GM18526 (cell line): ENCODE measurements around the gene PIK3C3.

Experiments used
- POLR2A ChIP-seq: IDR thresholded peaks from 3 replicates; pipeline ENCODE4 v1.6.1; 2011; ENCODE audit not compliant: insufficient read length; ENCODE audit errors: extremely low read depth

Gene PIK3C3

DNA sequence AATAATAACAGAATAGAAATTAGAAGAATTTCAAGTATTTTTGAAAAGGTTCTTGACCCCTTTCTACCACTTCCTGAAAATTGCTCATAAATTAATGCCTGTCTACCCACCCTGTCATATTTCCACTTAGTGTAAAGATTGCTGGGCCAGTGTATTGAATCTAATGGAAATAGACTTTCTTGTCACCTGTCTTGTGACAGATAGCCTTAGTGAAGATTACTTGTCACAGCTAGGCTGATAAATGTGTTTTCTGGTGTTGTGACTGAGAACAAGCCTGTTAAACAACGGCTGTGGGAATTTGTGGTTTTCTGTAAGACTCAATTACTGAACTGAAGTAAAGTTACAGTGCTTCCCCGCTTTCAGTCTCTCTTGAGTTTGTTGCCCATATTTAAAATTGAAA lies 37.0 kb downstream of the PIK3C3 start:
- TF ChIP-seq POLR2A = no peak

DNA sequence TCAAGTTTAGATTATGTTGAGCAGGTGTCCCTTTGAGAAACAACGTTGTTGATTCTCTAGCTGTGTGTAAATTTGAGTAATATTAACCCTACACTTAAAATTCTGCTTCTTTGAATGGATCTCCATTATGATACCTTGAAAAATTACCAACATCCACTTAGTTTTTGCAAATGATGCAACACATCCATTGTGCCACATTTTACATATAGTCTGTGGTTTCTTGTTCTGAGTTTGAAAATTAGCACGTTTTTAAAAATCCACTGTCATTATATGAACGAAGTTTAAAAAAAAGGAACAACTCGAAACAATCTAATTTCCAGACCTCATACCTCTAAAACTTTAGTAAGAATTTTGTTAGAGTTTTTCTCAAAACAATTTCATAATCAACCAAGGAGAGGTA lies 37.7 kb downstream of the PIK3C3 start:
- no peak for TF ChIP-seq POLR2A

GRCh38 chr18:41993151-41993550 lies 38.1 kb downstream of the PIK3C3 start:
- TF ChIP-seq POLR2A = no peak

GRCh38 chr18:41996020-41996419 lies 41.0 kb downstream of the PIK3C3 start:
- no peak for TF ChIP-seq POLR2A

- no peak for TF ChIP-seq POLR2A
Observed at GRCh38 chr18:41999751-42000150, 44.7 kb downstream of the PIK3C3 start.

DNA sequence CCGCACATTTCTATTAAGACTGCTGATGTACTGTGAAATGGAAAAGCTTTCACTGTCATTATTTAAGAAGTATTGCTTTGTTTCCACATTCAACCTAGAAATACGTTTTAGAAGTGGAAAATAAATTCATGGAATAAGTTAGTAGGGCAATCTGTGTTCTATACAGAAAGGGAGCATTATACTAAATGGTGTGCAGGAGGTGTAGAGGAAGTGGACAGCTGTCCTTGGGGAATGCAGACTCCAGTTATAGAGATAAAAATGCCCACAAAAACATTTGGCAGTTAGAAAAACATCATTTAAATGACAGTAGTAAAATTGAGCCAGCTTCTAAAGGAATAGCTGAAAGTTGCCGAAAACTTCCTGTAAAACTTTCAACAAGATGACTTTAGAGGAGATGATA lies 46.8 kb downstream of the PIK3C3 start:
- TF ChIP-seq POLR2A = no peak

DNA sequence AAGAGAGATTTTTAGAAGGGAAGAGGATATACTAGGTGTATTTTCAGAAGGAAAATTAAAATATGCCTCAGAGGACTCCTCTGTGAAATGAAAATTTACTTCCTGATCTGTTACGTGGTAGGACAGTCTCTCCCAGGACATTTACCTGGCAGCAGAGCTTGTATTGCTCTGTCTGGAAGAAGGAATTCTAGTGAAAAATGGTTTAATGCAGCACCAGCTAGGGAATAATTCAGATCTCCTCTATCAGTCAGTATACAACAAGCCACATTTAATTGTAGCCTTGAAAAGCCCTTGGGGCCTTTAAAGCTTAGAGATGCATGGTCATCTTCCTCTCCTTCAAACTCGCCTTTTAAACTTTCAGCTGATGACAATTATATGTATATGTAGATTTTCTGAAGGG lies 49.6 kb downstream of the PIK3C3 start:
- no peak for TF ChIP-seq POLR2A

GRCh38 chr18:42005782-42006181 lies 50.7 kb downstream of the PIK3C3 start:
- no peak for TF ChIP-seq POLR2A

DNA sequence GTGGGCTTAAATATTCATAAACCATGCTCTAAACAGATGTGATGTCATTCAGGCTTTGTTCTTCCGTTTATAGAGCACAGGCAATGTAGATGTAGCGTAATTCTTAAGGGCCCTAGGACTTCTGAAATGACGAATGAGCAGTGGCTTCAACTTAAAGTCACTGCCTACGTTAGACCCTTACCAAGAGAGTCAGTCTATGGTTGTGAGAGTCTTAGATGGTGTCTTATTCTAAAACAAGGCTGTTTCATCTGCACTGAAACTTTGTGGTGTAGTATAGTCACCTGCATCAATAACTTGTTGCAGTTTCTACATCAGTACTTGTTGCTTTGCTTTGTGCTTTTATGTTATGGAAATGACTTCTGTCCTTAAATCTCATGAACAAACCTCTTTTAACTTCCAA lies 56.0 kb downstream of the PIK3C3 start:
- TF ChIP-seq POLR2A = no peak

DNA sequence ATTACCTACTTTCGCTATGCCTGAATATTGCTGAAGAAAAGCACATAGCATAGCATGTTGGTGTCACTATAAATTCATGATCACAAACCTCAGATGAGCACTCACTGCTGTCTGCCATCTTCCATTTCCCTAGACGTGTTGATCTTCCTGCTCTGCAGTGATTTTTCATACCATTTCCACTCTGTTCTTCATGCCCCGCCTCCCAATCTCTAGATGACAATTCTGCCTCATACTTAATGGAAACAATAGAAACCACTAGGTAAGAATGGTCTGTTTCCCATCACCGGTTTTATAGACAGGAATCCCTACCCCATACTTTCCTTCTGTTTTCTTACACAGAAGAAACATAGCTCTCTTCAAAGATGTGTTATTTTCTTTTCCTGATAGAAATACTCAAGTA lies 63.8 kb downstream of the PIK3C3 start:
- no peak for TF ChIP-seq POLR2A

DNA sequence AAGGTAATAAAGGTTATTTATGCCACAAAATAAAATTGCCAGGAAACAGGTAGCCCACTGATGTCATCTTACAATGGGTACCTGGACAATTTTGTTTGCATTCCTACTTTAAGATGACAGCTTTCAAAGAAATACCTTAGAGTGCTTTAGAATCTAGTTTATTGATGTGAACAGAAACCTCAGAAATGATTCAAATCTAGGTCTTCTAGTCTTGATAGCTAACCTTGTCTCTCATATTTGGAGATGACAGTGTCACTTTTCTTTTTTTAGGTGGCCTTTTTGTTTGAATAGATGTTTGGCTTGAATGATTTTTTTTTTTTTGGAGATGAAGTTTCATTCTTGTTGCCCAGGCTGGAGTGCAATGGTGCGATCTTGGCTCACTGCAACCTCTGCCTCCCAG lies 69.1 kb downstream of the PIK3C3 start:
- no peak for TF ChIP-seq POLR2A

GRCh38 chr18:42025491-42025890 lies 70.5 kb downstream of the PIK3C3 start:
- TF ChIP-seq POLR2A = no peak

- no peak for TF ChIP-seq POLR2A
Observed at GRCh38 chr18:42025974-42026625, 71.1 kb downstream of the PIK3C3 start.

- no peak for TF ChIP-seq POLR2A
Observed at GRCh38 chr18:42028247-42028832, 73.3 kb downstream of the PIK3C3 start.

DNA sequence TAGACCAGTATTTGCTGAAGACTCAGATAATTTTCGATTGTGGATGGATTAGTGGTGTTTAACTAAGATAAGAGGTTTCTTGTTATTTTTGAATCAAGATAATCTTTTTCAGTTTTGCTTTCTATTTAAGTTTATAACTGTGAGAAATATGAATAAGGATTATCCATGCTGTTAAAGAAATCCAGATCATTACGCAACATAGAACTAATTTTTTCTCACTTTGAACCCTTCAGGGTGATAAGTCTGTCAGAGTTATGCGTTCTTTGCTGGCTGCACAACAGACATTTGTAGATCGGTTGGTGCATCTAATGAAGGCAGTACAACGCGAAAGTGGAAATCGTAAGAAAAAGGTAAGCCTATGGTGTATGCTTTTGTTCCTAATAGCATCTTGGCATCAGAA lies 74.1 kb downstream of the PIK3C3 start:
- no peak for TF ChIP-seq POLR2A

- no peak for TF ChIP-seq POLR2A
Observed at GRCh38 chr18:42030586-42031182, 75.7 kb downstream of the PIK3C3 start.

DNA sequence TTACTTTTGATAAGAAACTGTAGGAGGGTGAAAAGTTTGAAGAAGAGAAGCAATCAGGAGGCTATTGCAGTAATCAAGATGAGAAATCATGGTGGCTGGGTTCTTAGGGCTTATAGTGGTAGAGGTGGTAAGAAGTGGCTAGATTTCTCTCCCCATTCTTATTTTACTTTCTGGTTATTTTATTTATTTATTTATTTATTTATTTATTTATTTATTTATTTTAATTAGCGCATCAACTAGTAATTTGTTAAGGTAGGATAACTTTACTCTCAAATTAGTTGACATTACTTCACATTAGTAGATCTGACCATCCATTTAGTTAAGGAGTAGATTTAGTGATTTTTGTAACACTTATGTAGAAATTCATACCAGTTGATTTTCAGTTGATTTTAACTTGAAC lies 77.4 kb downstream of the PIK3C3 start:
- no peak for TF ChIP-seq POLR2A

DNA sequence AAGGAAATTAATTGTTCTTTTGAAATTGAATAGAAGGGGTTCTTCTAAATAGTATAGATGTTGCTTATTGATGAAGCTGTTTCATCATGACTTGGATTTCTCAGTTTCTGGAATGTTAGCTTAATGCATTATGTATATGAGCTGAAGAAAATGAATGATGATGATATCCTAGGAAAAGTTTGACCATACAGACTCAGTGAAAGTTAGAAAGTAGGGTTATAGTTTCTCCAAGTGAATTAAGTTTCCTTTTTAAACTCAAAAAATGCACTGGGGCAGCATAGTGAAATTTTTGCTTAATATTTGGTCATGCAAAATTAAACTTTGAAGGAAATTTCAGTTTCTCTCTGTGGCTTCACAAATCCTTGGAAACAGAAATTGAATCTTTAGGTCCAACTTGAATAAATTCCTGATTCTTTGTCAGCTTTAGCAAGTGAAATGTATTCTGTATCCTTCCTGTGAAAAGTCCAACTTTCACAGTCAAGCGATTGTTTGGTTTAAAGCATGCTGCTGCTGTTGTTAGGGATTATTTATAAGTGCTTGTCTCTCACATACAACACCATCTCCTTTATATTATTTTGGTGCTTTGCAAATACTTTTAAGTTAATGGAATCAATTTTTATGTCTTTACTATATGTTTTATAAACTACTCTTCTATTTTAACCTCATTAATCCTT lies 78.2 kb downstream of the PIK3C3 start:
- TF ChIP-seq POLR2A = no peak
